Epithelial cell of proximal tubule (primary cell): ENCODE data around the gene CKLF. TPM values are rescaled to one million over a fixed set of nuclear protein-coding genes. Genes with fewer than 3 reads are reported as not detected.

Source experiments
- DNase-seq: peaks from one replicate; pipeline ENCODE4 v3.0.0-alpha.2; 2011; ENCODE audit warnings: low read depth
- H3K4me3 ChIP-seq: 2 replicates; pipeline ENCODE4 v1.5.1; 2011; ENCODE audit warnings: low read depth, mild to moderate bottlenecking, low read length
- CTCF ChIP-seq: conservative IDR thresholded peaks from 2 replicates; pipeline ENCODE4 v1.5.1; 2012; ENCODE audit warnings: low read depth, mild to moderate bottlenecking, low read length
- total RNA-seq: library from RNA; depleted of rRNA; stranded (reverse); fragments of >200 nt; gene quantifications from 2 replicates; pipeline ENCODE4 v1.2.3, GENCODE V29; 2015

The CKLF gene
- total RNA-seq, 1 donor from 2014 or later, result 136 TPM

GRCh38 chr16:66528294-66528693, 24.1 kb upstream of the CKLF start:
- TF ChIP-seq CTCF, result no peak

GRCh38 chr16:66529475-66529874, 22.9 kb upstream of the CKLF start:
- no peak for DNase-seq
- no peak for TF ChIP-seq CTCF
- H3K4me3 ChIP-seq, result no peak overlapping the region

More at GRCh38 chr16:66528294-66528693, 24.1 kb upstream of the CKLF start:
- no peak for DNase-seq
- H3K4me3 ChIP-seq, result no peak overlapping the region

GRCh38 chr16:66534376-66534799, 18.0 kb upstream of the CKLF start:
- TF ChIP-seq CTCF, result no peak
- H3K4me3 ChIP-seq, result no peak overlapping the region
- no peak for DNase-seq

DNA sequence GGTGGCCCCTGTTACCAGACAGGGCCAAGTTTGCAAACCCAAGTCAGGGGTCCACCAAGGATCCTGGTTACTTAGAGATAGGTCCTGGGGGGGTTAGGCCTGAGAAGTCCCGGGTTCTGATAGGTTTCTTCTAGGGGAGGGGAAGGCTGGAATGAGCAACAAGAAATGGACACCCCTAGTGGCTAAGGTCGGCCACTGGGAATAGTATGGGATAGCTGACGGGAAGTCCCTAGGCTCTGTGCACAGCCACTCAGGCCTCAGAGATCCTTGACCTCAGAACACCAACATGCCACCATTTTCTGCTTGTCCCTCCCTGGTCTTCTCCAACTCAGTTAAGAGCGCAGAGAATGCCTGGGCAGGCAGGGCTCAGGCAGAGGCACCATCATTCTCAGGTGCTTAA, 15.9 kb upstream of the CKLF start:
- H3K4me3 ChIP-seq, result no peak overlapping the region
- no peak for DNase-seq
- TF ChIP-seq CTCF, result no peak

DNA sequence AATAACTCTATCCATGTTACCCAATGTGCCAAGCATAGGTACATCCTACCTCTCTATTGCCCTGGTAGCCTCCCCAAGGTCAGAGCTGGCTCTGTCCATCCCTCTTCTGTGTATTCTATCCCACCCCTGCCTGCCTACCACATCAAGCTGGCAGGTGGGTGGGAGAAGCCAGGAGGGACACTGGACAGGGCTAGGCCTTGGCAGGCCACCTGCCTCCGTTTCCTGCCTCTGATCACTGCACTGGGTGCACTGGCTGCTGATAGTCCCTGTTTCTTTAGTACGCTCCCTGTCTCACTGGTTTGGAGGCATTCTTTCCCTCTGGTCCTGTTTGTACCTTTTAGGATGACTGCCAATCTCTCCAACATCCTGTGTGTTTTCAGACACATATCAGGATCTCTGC, 15.1 kb upstream of the CKLF start:
- TF ChIP-seq CTCF, result no peak
- no peak for DNase-seq
- no peak overlapping the region for H3K4me3 ChIP-seq

GRCh38 chr16:66538910-66539309, 13.5 kb upstream of the CKLF start:
- no peak overlapping the region for H3K4me3 ChIP-seq
- no peak for DNase-seq
- TF ChIP-seq CTCF, result no peak

- no peak for TF ChIP-seq CTCF
- H3K4me3 ChIP-seq, result no peak overlapping the region
- DNase-seq, result peak; percentile 80
Measured at GRCh38 chr16:66539623-66540469, 12.5 kb upstream of the CKLF start.
